SU-DHL-6 (cell line): ENCODE results near the gene SOAT2.

Experiments used
- H2AFZ ChIP-seq: fragments of 200-600 bp; sonication (generic); 2 replicates; pipeline ENCODE4 v1.6.1; 2014; ENCODE audit warnings: low read depth, mild to moderate bottlenecking, moderate library complexity, mixed read lengths, antibody characterized with exemption, low read length; ENCODE audit not compliant: severe bottlenecking
- H3F3A ChIP-seq: fragments of 200-600 bp; shearing (Covaris generic); 2 replicates; pipeline ENCODE4 v1.6.0; 2016; ENCODE audit warnings: antibody characterized with exemption, mild to moderate bottlenecking; ENCODE audit not compliant: insufficient read depth
- H3K27ac ChIP-seq: fragments of 200-600 bp; sonication (generic); 2 replicates; pipeline ENCODE4 v1.5.1; 2016; ENCODE audit warnings: low read depth, mild to moderate bottlenecking, low read length, moderate library complexity, mixed read lengths
- H3K27me3 ChIP-seq: fragments of 200-600 bp; sonication (generic), shearing (Covaris generic); 2 replicates; pipeline ENCODE4 v1.6.0; 2014; ENCODE audit warnings: mild to moderate bottlenecking, low read length
- H3K36me3 ChIP-seq: fragments of 200-600 bp; sonication (generic); 2 replicates; pipeline ENCODE4 v1.6.1; 2014; ENCODE audit warnings: mild to moderate bottlenecking, low read length, mixed read lengths
- H3K4me2 ChIP-seq: fragments of 300-600, 200-600 bp; shearing (Covaris generic), sonication (generic); 2 replicates; pipeline ENCODE4 v1.6.0; 2014; ENCODE audit warnings: low read length, low read depth, mild to moderate bottlenecking; ENCODE audit not compliant: poor library complexity, severe bottlenecking
- H3K4me3 ChIP-seq: fragments of 200-600 bp; sonication (generic); 2 replicates; pipeline ENCODE4 v1.5.1; 2014; ENCODE audit warnings: antibody characterized with exemption, low read length, mild to moderate bottlenecking, mixed read lengths; ENCODE audit not compliant: insufficient read depth, poor library complexity, severe bottlenecking
- H3K79me2 ChIP-seq: fragments of 200-600 bp; sonication (generic); 2 replicates; pipeline ENCODE4 v1.6.1; 2014; ENCODE audit warnings: mild to moderate bottlenecking, low read length, moderate library complexity; ENCODE audit not compliant: insufficient read depth
- H3K9ac ChIP-seq: fragments of 200-600 bp; sonication (generic); 2 replicates; pipeline ENCODE4 v1.7.0; 2014; ENCODE audit warnings: mild to moderate bottlenecking, low read length
- H3K9me2 ChIP-seq: fragments of 200-600 bp; sonication (generic); replicated peaks from 2 replicates; pipeline ENCODE4 v1.6.1; 2014; ENCODE audit warnings: low read length; ENCODE audit not compliant: insufficient read depth
- H3K9me3 ChIP-seq: fragments of 200-600 bp; sonication (generic); 2 replicates; pipeline ENCODE4 v1.6.1; 2014; ENCODE audit warnings: low read length, mixed read lengths; ENCODE audit not compliant: insufficient read depth
- H4K20me1 ChIP-seq: fragments of 200-600 bp; sonication (generic); 2 replicates; pipeline ENCODE4 v1.6.1; 2014; ENCODE audit warnings: low read depth, mild to moderate bottlenecking, antibody characterized with exemption, low read length, moderate library complexity, mixed read lengths
- CTCF ChIP-seq: fragments of 200-600 bp; sonication (generic); IDR thresholded peaks from one replicate; pipeline ENCODE4 v1.5.1; 2017; ENCODE audit warnings: antibody characterized with exemption, mild to moderate bottlenecking, low read length, moderate library complexity; ENCODE audit not compliant: insufficient read depth, poor library complexity, severe bottlenecking
- EZH2phosphoT487 ChIP-seq: fragments of 200-600 bp; sonication (generic), shearing (Covaris generic); conservative IDR thresholded peaks from 2 replicates; pipeline ENCODE4 v1.6.1; 2018; ENCODE audit warnings: mild to moderate bottlenecking, antibody characterized with exemption, low read length, moderate library complexity, mixed read lengths

The SOAT2 gene

GRCh38 chr12:53062977-53063707 is 40.1 kb upstream of the SOAT2 start:
- Histone ChIP-seq H3K4me2 (no peak overlapping the region), H3K9me2 (no peaks in the 10 kb centered on the region), H3K9ac (no peak overlapping the region), H3K79me2 (no peaks in the 10 kb centered on the region), H3F3A (no peaks in the 10 kb centered on the region), H3K27me3 (no peaks in the 10 kb centered on the region), H3K4me3 (no peak overlapping the region), H2AFZ (no peak overlapping the region), H4K20me1 (no peaks in the 10 kb centered on the region), H3K27ac (no peak overlapping the region), H3K9me3 (no peaks in the 10 kb centered on the region), H3K36me3 (no peaks in the 10 kb centered on the region)
- no peak for TF ChIP-seq CTCF
- TF ChIP-seq EZH2phosphoT487: no peak

GRCh38 chr12:53063708-53064612 is 39.3 kb upstream of the SOAT2 start:
- no peak overlapping the region for H3K9ac ChIP-seq
- H3K36me3 ChIP-seq: no peaks in the 10 kb centered on the region
- no peaks in the 10 kb centered on the region for H3F3A ChIP-seq
- H3K9me3 ChIP-seq: no peaks in the 10 kb centered on the region
- TF ChIP-seq EZH2phosphoT487 (no peak), CTCF (no peak)
- H3K4me2 ChIP-seq: no peak overlapping the region
- H2AFZ ChIP-seq: no peak overlapping the region
- no peaks in the 10 kb centered on the region for H4K20me1 ChIP-seq
- H3K27me3 ChIP-seq: no peaks in the 10 kb centered on the region
- H3K9me2 ChIP-seq: no peaks in the 10 kb centered on the region
- no peak overlapping the region for H3K27ac ChIP-seq
- H3K4me3 ChIP-seq: no peak overlapping the region
- no peaks in the 10 kb centered on the region for H3K79me2 ChIP-seq

- no peaks in the 10 kb centered on the region for H3K79me2 ChIP-seq
- no peaks in the 10 kb centered on the region for H3K9me2 ChIP-seq
- no peaks in the 10 kb centered on the region for H3K27me3 ChIP-seq
- H3K4me2 ChIP-seq: no peak overlapping the region
- no peak overlapping the region for H3K4me3 ChIP-seq
- no peak for TF ChIP-seq EZH2phosphoT487
- TF ChIP-seq CTCF: no peak
- no peak overlapping the region for H3K9ac ChIP-seq
- H3K27ac ChIP-seq: no peak overlapping the region
- H3K36me3 ChIP-seq: no peaks in the 10 kb centered on the region
- no peaks in the 10 kb centered on the region for H3F3A ChIP-seq
- H3K9me3 ChIP-seq: no peaks in the 10 kb centered on the region
- H2AFZ ChIP-seq: no peak overlapping the region
- H4K20me1 ChIP-seq: no peaks in the 10 kb centered on the region
Observed at GRCh38 chr12:53064613-53065436, 38.5 kb upstream of the SOAT2 start.
